MM.1S (cell line): ENCODE measurements around the gene MT1B.

Experiments
- DNase-seq: peaks from one replicate; pipeline ENCODE4 v3.0.0-alpha.2; 2015
- H2AFZ ChIP-seq: fragments of 300-600 bp; sonication (generic); 2 replicates; pipeline ENCODE4 v1.6.0; 2016; ENCODE audit warnings: antibody characterized with exemption, low read length
- H3F3A ChIP-seq: fragments of 300-600 bp; sonication (generic); 2 replicates; pipeline ENCODE4 v1.6.1; 2016; ENCODE audit warnings: mild to moderate bottlenecking, antibody characterized with exemption, low read length, moderate library complexity, mixed read lengths; ENCODE audit not compliant: insufficient read depth
- H3K27ac ChIP-seq: fragments of 300-600 bp; sonication (generic); 2 replicates; pipeline ENCODE4 v1.5.1; 2016; ENCODE audit warnings: mild to moderate bottlenecking, low read length
- H3K27me3 ChIP-seq: fragments of 300-600 bp; sonication (generic); replicated peaks from 2 replicates; pipeline ENCODE4 v1.6.0; 2016; ENCODE audit warnings: low read length; ENCODE audit not compliant: insufficient read depth
- H3K36me3 ChIP-seq: fragments of 300-600 bp; sonication (generic); replicated peaks from 2 replicates; pipeline ENCODE4 v1.6.1; 2016; ENCODE audit warnings: mild to moderate bottlenecking, low read length, mixed read lengths; ENCODE audit not compliant: insufficient read depth
- H3K4me1 ChIP-seq: fragments of 300-600 bp; sonication (generic); 2 replicates; pipeline ENCODE4 v1.6.1; 2016; ENCODE audit warnings: low read length, mixed read lengths
- H3K4me2 ChIP-seq: fragments of 300-600 bp; sonication (generic); 2 replicates; pipeline ENCODE4 v1.6.0; 2016; ENCODE audit warnings: low read depth, low read length
- H3K4me3 ChIP-seq: fragments of 300-600 bp; sonication (generic); 2 replicates; pipeline ENCODE4 v1.5.1; 2016; ENCODE audit warnings: low read length, mixed read lengths
- H3K79me2 ChIP-seq: fragments of 300-600 bp; sonication (generic); 2 replicates; pipeline ENCODE4 v1.6.1; 2016; ENCODE audit warnings: mixed run types, low read length, mixed read lengths
- H3K9ac ChIP-seq: fragments of 300-600 bp; sonication (generic); 2 replicates; pipeline ENCODE4 v1.6.1; 2016; ENCODE audit warnings: low read length, mixed read lengths
- H3K9me2 ChIP-seq: fragments of 300-600 bp; sonication (generic); replicated peaks from 2 replicates; pipeline ENCODE4 v1.6.1; 2016; ENCODE audit warnings: mild to moderate bottlenecking, low read length, mixed read lengths; ENCODE audit not compliant: insufficient read depth
- H3K9me3 ChIP-seq: fragments of 300-600 bp; sonication (generic); replicated peaks from 2 replicates; pipeline ENCODE4 v1.6.1; 2016; ENCODE audit warnings: mild to moderate bottlenecking, low read length, mixed read lengths; ENCODE audit not compliant: insufficient read depth
- H4K20me1 ChIP-seq: fragments of 300-600 bp; sonication (generic); 2 replicates; pipeline ENCODE4 v1.6.1; 2016; ENCODE audit warnings: mild to moderate bottlenecking, low read length, moderate library complexity, mixed read lengths; ENCODE audit not compliant: insufficient read depth
- CTCF ChIP-seq: fragments of 300-600 bp; sonication (generic); IDR thresholded peaks from 2 replicates; pipeline ENCODE4 v1.5.1; 2016; ENCODE audit warnings: antibody characterized with exemption, low read length, mixed read lengths
- EZH2 ChIP-seq: fragments of 300-600 bp; sonication (generic); optimal IDR thresholded peaks from 2 replicates; pipeline ENCODE3; 2017; ENCODE audit warnings: low read depth, mild to moderate bottlenecking, antibody characterized with exemption, low read length, mixed read lengths
- EZH2phosphoT487 ChIP-seq: fragments of 300-600 bp; sonication (generic); IDR thresholded peaks from 2 replicates; pipeline ENCODE4 v1.6.1; 2018; ENCODE audit warnings: antibody characterized with exemption, low read length

MT1B gene

GRCh38 chr16:56695246-56695645, 43.6 kb downstream of the MT1B start:
- H3F3A ChIP-seq = no peaks in the 10 kb centered on the region
- no peak overlapping the region for H2AFZ ChIP-seq

GRCh38 chr16:56697456-56698155, 45.9 kb downstream of the MT1B start:
- no peak overlapping the region for H2AFZ ChIP-seq
- no peaks in the 10 kb centered on the region for H3K4me1 ChIP-seq
- no peak for TF ChIP-seq CTCF
- TF ChIP-seq EZH2phosphoT487 = no peak
- TF ChIP-seq EZH2 = no peak
- no peak overlapping the region for H3K4me2 ChIP-seq
- no peak for DNase-seq
- H3F3A ChIP-seq = no peaks in the 10 kb centered on the region
- H4K20me1 ChIP-seq = no peaks in the 10 kb centered on the region
- no peaks in the 10 kb centered on the region for H3K36me3 ChIP-seq
- no peaks in the 10 kb centered on the region for H3K79me2 ChIP-seq
- no peaks in the 10 kb centered on the region for H3K9me2 ChIP-seq
- no peaks in the 10 kb centered on the region for H3K27me3 ChIP-seq
- no peaks in the 10 kb centered on the region for H3K9me3 ChIP-seq
- no peak overlapping the region for H3K27ac ChIP-seq
- no peak overlapping the region for H3K4me3 ChIP-seq
- H3K9ac ChIP-seq = no peak overlapping the region

More at GRCh38 chr16:56695246-56695645, 43.6 kb downstream of the MT1B start:
- H3K9me3 ChIP-seq = no peaks in the 10 kb centered on the region
- H3K9me2 ChIP-seq = no peaks in the 10 kb centered on the region
- H3K27ac ChIP-seq = no peak overlapping the region
- no peak overlapping the region for H3K9ac ChIP-seq
- no peak overlapping the region for H3K4me3 ChIP-seq
- H3K4me2 ChIP-seq = no peak overlapping the region
- no peak for DNase-seq
- TF ChIP-seq EZH2 = no peak
- no peaks in the 10 kb centered on the region for H4K20me1 ChIP-seq
- no peaks in the 10 kb centered on the region for H3K79me2 ChIP-seq
- no peaks in the 10 kb centered on the region for H3K27me3 ChIP-seq
- H3K4me1 ChIP-seq = no peaks in the 10 kb centered on the region
- no peaks in the 10 kb centered on the region for H3K36me3 ChIP-seq

GRCh38 chr16:56700195-56700594, 48.5 kb downstream of the MT1B start:
- H3K4me2 ChIP-seq = no peak overlapping the region
- no peak for TF ChIP-seq EZH2phosphoT487
- no peak for TF ChIP-seq CTCF
- no peak for TF ChIP-seq EZH2
- no peaks in the 10 kb centered on the region for H3K27me3 ChIP-seq
- H3K36me3 ChIP-seq = no peaks in the 10 kb centered on the region
- no peaks in the 10 kb centered on the region for H4K20me1 ChIP-seq
- H3K9ac ChIP-seq = no peak overlapping the region
- H3K27ac ChIP-seq = no peak overlapping the region
- no peak for DNase-seq
- no peaks in the 10 kb centered on the region for H3K4me1 ChIP-seq
- no peak overlapping the region for H3K4me3 ChIP-seq
- no peak overlapping the region for H2AFZ ChIP-seq
- no peaks in the 10 kb centered on the region for H3K79me2 ChIP-seq
- no peaks in the 10 kb centered on the region for H3F3A ChIP-seq
- H3K9me2 ChIP-seq = no peaks in the 10 kb centered on the region
- H3K9me3 ChIP-seq = no peaks in the 10 kb centered on the region

GRCh38 chr16:56700631-56701030, 48.9 kb downstream of the MT1B start:
- Histone ChIP-seq H3K27ac (no peak overlapping the region), H3K9ac (no peak overlapping the region), H3F3A (no peaks in the 10 kb centered on the region), H3K9me2 (no peaks in the 10 kb centered on the region), H3K4me2 (no peak overlapping the region), H3K9me3 (no peaks in the 10 kb centered on the region), H3K27me3 (no peaks in the 10 kb centered on the region), H3K79me2 (no peaks in the 10 kb centered on the region), H2AFZ (no peak overlapping the region), H3K4me3 (no peak overlapping the region), H4K20me1 (no peaks in the 10 kb centered on the region), H3K4me1 (no peaks in the 10 kb centered on the region), H3K36me3 (no peaks in the 10 kb centered on the region)
- no peak for DNase-seq
- TF ChIP-seq CTCF (no peak), EZH2phosphoT487 (no peak), EZH2 (no peak)
